SK-N-SH (cell line): ENCODE data around the gene IL9R. TPM values are rescaled to one million over a fixed set of nuclear protein-coding genes. Genes with fewer than 3 reads are reported as not detected.
"Not testable (repeated sequence)": the region's sequence is repeated elsewhere in the genome, so short reads cannot be mapped to it uniquely, and the experiment has no call there.

Experiments
- CTCF ChIA-PET: fragments of 300-600, 350-600 bp; formaldehyde crosslinking; extraction: SDS; loops from one replicate; lab custom pipeline; 2021; lab: Yijun Ruan, JAX
- POLR2A ChIA-PET: fragments of 350-600 bp; sonication (Branson Sonifier 250); formaldehyde crosslinking; extraction: SDS; loops from one replicate; lab custom pipeline; 2020; ENCODE audit warnings: antibody characterized with exemption, inconsistent platforms; lab: Yijun Ruan, JAX
- DNase-seq: peaks from one replicate; pipeline ENCODE4 v3.0.0; 2012
- H2AFZ ChIP-seq: fragments of 200-600 bp; sonication (generic); 2 replicates; pipeline ENCODE4 v1.8.1; 2016; ENCODE audit warnings: antibody characterized with exemption, mild to moderate bottlenecking, low read depth
- H3F3A ChIP-seq: fragments of 200-600 bp; sonication (generic); replicated peaks from 2 replicates; pipeline ENCODE3; 2016; ENCODE audit warnings: antibody characterized with exemption, mild to moderate bottlenecking; ENCODE audit not compliant: insufficient read depth
- H3K27ac ChIP-seq, 2 experiments: fragments of 200-500 bp in 1 of 2; fragments of 200-600 bp in 1 of 2; sonication (Bioruptor generic) in 1 of 2; sonication (generic), shearing (Covaris generic) in 1 of 2; 2 replicates each; pipeline versions ENCODE4 v1.5.1 to v1.6.1; 2014 to 2016; ENCODE audit warnings: low read depth in 2 of 2, inconsistent platforms in 1 of 2, low read length in 1 of 2, mild to moderate bottlenecking in 1 of 2, mixed read lengths in 1 of 2
- H3K27me3 ChIP-seq: fragments of 200-600 bp; sonication (generic), shearing (Covaris generic); 2 replicates; pipeline ENCODE4 v1.6.1; 2016; ENCODE audit warnings: mixed run types; ENCODE audit not compliant: insufficient read depth
- H3K36me3 ChIP-seq, 2 experiments: fragments of 200-500 bp in 1 of 2; fragments of 200-600 bp in 1 of 2; sonication (Bioruptor generic) in 1 of 2; sonication (generic) in 1 of 2; replicated peaks in 1 of 2; 2 replicates each; pipeline versions ENCODE3 to v1.5.1; 2014 to 2016; ENCODE audit warnings: low read length in 1 of 2, mild to moderate bottlenecking in 1 of 2; ENCODE audit not compliant: insufficient read depth in 2 of 2, control insufficient read depth in 1 of 2
- H3K4me1 ChIP-seq, 2 experiments: fragments of 200-500 bp in 1 of 2; fragments of 200-600 bp in 1 of 2; sonication (Bioruptor generic) in 1 of 2; sonication (generic), shearing (Covaris generic) in 1 of 2; 2 replicates each; pipeline versions ENCODE4 v1.5.1 to v1.6.1; 2014 to 2016; ENCODE audit warnings: low read depth in 1 of 2, low read length in 1 of 2, mixed run types in 1 of 2; ENCODE audit not compliant: insufficient read depth in 2 of 2, control insufficient read depth in 1 of 2
- H3K4me2 ChIP-seq: fragments of 200-600 bp; sonication (generic), shearing (Covaris generic); 2 replicates; pipeline ENCODE4 v1.6.1; 2017; ENCODE audit warnings: mixed run types
- H3K4me3 ChIP-seq, 2 experiments: fragments of 200-500 bp in 1 of 2; fragments of 200-600 bp in 1 of 2; sonication (Bioruptor generic) in 1 of 2; sonication (generic), shearing (Covaris generic) in 1 of 2; 2 replicates each; pipeline versions ENCODE4 v1.5.1 to v1.8.1; 2014 to 2016; ENCODE audit warnings: low read depth in 2 of 2, inconsistent platforms in 1 of 2, low read length in 1 of 2, mild to moderate bottlenecking in 1 of 2, mixed read lengths in 1 of 2, moderate library complexity in 1 of 2
- H3K79me2 ChIP-seq: fragments of 200-600 bp; sonication (generic); 2 replicates; pipeline ENCODE4 v1.8.1; 2017; ENCODE audit warnings: mild to moderate bottlenecking; ENCODE audit not compliant: insufficient read depth
- H3K9ac ChIP-seq: fragments of 200-600 bp; sonication (generic); 2 replicates; pipeline ENCODE4 v1.6.1; 2017; ENCODE audit warnings: mixed run types
- H3K9me2 ChIP-seq: fragments of 200-600 bp; sonication (generic); 2 replicates; pipeline ENCODE4 v1.6.1; 2017; ENCODE audit warnings: mixed run types
- H3K9me3 ChIP-seq: fragments of 200-600 bp; sonication (generic); 2 replicates; pipeline ENCODE4 v1.6.1; 2017; ENCODE audit warnings: mixed run types, mild to moderate bottlenecking, moderate library complexity
- H4K20me1 ChIP-seq: fragments of 200-600 bp; sonication (generic); 2 replicates; pipeline ENCODE4 v1.6.1; 2017; ENCODE audit warnings: mild to moderate bottlenecking, mixed run types; ENCODE audit not compliant: insufficient read depth
- CTCF ChIP-seq: fragments of 200-600 bp; sonication (generic); IDR thresholded peaks from 2 replicates; pipeline ENCODE4 v1.6.1; 2017; ENCODE audit warnings: antibody characterized with exemption, mild to moderate bottlenecking, moderate library complexity
- EP300 ChIP-seq, 2 experiments: IDR thresholded peaks; 2 replicates each; pipeline versions ENCODE4 v1.4.0 to v1.6.1; 2012; ENCODE audit warnings: borderline replicate concordance in 1 of 2, low read depth in 1 of 2, low read length in 1 of 2
- EZH2phosphoT487 ChIP-seq: fragments of 200-600 bp; sonication (generic); IDR thresholded peaks from 2 replicates; pipeline ENCODE4 v1.6.1; 2017; ENCODE audit warnings: low read depth, mixed run types, mild to moderate bottlenecking, antibody characterized with exemption, moderate library complexity, borderline replicate concordance
- FOXJ3 ChIP-seq: sonication (generic); formaldehyde crosslinking; IDR thresholded peaks from 2 replicates; pipeline ENCODE4 v1.5.1; 2020; ENCODE audit warnings: mild to moderate bottlenecking, missing genetic modification reagents
- FOXM1 ChIP-seq: IDR thresholded peaks from 2 replicates; pipeline ENCODE4 v1.4.0; 2012; ENCODE audit warnings: low read depth, mild to moderate bottlenecking
- GATA2 ChIP-seq: sonication (generic); formaldehyde crosslinking; IDR thresholded peaks from 2 replicates; pipeline ENCODE4 v1.5.0; 2020; ENCODE audit warnings: mild to moderate bottlenecking, missing genetic modification reagents
- MXI1 ChIP-seq: IDR thresholded peaks from 2 replicates; pipeline ENCODE4 v1.6.1; 2012; ENCODE audit warnings: mild to moderate bottlenecking, low read depth, low read length, improper control_type of control experiment
- NRF1 ChIP-seq: IDR thresholded peaks from 2 replicates; pipeline ENCODE4 v1.6.1; 2012; ENCODE audit warnings: low read depth, mild to moderate bottlenecking, low read length
- RAD21 ChIP-seq: IDR thresholded peaks from 2 replicates; pipeline ENCODE4 v1.6.1; 2012; ENCODE audit warnings: mild to moderate bottlenecking, low read length
- RCOR1 ChIP-seq: fragments of 150-350 bp; IDR thresholded peaks from 2 replicates; pipeline ENCODE4 v1.6.1; 2017; ENCODE audit warnings: antibody characterized with exemption, low read length
- REST ChIP-seq: IDR thresholded peaks from 2 replicates; pipeline ENCODE4 v1.6.1; 2012; ENCODE audit warnings: mild to moderate bottlenecking, low read depth, low read length, moderate library complexity
- SIN3A ChIP-seq: IDR thresholded peaks from 2 replicates; pipeline ENCODE4 v1.6.1; 2012; ENCODE audit warnings: low read depth, mild to moderate bottlenecking, low read length, moderate library complexity, borderline replicate concordance
- TAF1 ChIP-seq: IDR thresholded peaks from 2 replicates; pipeline ENCODE4 v1.6.1; 2012; ENCODE audit warnings: low read depth, mild to moderate bottlenecking, low read length, moderate library complexity, borderline replicate concordance
- TCF12 ChIP-seq: IDR thresholded peaks from 2 replicates; pipeline ENCODE4 v1.4.0; 2012
- USF1 ChIP-seq: IDR thresholded peaks from 2 replicates; pipeline ENCODE4 v1.4.0; 2012; ENCODE audit warnings: low read depth, borderline replicate concordance
- YY1 ChIP-seq: IDR thresholded peaks from 2 replicates; pipeline ENCODE4 v1.4.0; 2012; ENCODE audit warnings: low read depth, mild to moderate bottlenecking
- WGBS: methylation state at CpG from one replicate; pipeline ENCODE4 v1.1.6; 2017; ENCODE audit warnings: low lambda C conversion rate; 5-methylcytosine and 5-hydroxymethylcytosine counted together
- polyA plus RNA-seq, 3 experiments: library from polyadenylated mRNA; depleted of rRNA; stranded (reverse); fragments of >200 nt; gene quantifications; 2 replicates each; pipeline ENCODE4 v1.2.3, GENCODE V29; 2012
- TF ChIP-seq, protein P1 (sequence below): fragments of 150-350 bp; IDR thresholded peaks from 2 replicates; pipeline ENCODE4 v1.6.1; 2016; ENCODE audit warnings: mild to moderate bottlenecking, low read depth, low read length
- TF ChIP-seq, protein P2 (sequence below): IDR thresholded peaks from 2 replicates; pipeline ENCODE4 v1.4.0; 2012; ENCODE audit warnings: low read depth

Gene IL9R
- polyA plus RNA-seq, 1 of the 3 experiments (the other 2 are of a cell fraction), result 0.03 TPM

- H3K27me3 ChIP-seq, result no peaks in the 10 kb centered on the region
- no peak overlapping the region for H3K9ac ChIP-seq
- no peak overlapping the region for H3K4me3 ChIP-seq
- no peaks in the 10 kb centered on the region for H3K36me3 ChIP-seq
- no peaks in the 10 kb centered on the region for H3K9me2 ChIP-seq
- no peaks in the 10 kb centered on the region for H3K79me2 ChIP-seq
- TF ChIP-seq CTCF (no peak), MXI1 (no peak), TAF1 (no peak), GATA2 (CRISPR knock-in tag) (no peak), YY1 (no peak), EZH2phosphoT487 (no peak), EP300 (IDR thresholded peaks at IDR 0.05; ENCODE audit: borderline replicate concordance in 1 of 2, low read depth in 1 of 2, low read length in 1 of 2) (no peak), USF1 (no peak), FOXM1 (no peak), SIN3A (no peak), FOXJ3 (CRISPR knock-in tag) (no peak), RAD21 (no peak), NRF1 (no peak), REST (no peak), RCOR1 (no peak), TCF12 (no peak)
- TF ChIP-seq, protein P1, sequence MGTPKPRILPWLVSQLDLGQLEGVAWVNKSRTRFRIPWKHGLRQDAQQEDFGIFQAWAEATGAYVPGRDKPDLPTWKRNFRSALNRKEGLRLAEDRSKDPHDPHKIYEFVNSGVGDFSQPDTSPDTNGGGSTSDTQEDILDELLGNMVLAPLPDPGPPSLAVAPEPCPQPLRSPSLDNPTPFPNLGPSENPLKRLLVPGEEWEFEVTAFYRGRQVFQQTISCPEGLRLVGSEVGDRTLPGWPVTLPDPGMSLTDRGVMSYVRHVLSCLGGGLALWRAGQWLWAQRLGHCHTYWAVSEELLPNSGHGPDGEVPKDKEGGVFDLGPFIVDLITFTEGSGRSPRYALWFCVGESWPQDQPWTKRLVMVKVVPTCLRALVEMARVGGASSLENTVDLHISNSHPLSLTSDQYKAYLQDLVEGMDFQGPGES, result no peak
- TF ChIP-seq, protein P2, sequence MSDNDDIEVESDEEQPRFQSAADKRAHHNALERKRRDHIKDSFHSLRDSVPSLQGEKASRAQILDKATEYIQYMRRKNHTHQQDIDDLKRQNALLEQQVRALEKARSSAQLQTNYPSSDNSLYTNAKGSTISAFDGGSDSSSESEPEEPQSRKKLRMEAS, result no peak
- POLR2A ChIA-PET, result no interaction called here
- WGBS, result 28% methylated on average over 4 of the region's 6 CpGs
- DNase-seq, result no peak
- H3F3A ChIP-seq, result no peaks in the 10 kb centered on the region
- H3K4me1 ChIP-seq, result peaks cover 0 to 17% of the 10 kb centered on the region in 2 experiments; a peak in 1 of 4 replicates
- no peak overlapping the region for H3K27ac ChIP-seq
- CTCF ChIA-PET, result no interaction called here
- H2AFZ ChIP-seq, result no peak overlapping the region
- no peak overlapping the region for H3K4me2 ChIP-seq
- no peaks in the 10 kb centered on the region for H4K20me1 ChIP-seq
- no peaks in the 10 kb centered on the region for H3K9me3 ChIP-seq
These were observed 7.6 kb downstream of the IL9R start for GRCh38 chrX:156005144-156005543.

- H4K20me1 ChIP-seq, CTCF ChIA-PET, H3K9me2 ChIP-seq, H3K9me3 ChIP-seq, DNase-seq, H3K4me3 ChIP-seq, H3K4me1 ChIP-seq, H3K27me3 ChIP-seq, H3K36me3 ChIP-seq, POLR2A ChIA-PET, H3K9ac ChIP-seq, H3F3A ChIP-seq, H3K79me2 ChIP-seq, H2AFZ ChIP-seq, H3K27ac ChIP-seq, H3K4me2 ChIP-seq: not testable (repeated sequence)
- 42% methylated on average over 8 of the region's 8 CpGs for WGBS
These were observed 9.0 kb downstream of the IL9R start for GRCh38 chrX:156006468-156006867.
